ENCODE data around the gene TIMP3.

DNA sequence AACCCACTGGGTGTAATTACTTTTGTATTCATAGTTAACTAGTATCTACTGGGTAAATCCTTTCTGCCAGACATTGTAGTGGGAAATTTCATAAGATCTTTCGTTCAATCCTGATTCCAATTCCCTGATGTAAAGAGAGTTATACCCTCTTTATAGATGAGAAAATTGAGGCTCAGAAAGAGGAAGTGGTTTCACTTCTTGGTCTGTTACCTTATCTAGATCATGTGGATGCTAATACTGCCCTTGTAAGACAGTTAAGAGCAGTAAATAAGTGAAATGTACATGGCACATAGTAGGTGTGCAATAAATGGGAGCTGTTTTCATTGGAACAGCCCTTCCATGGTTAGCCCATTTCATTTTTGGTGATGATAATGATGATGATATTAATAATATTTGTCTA, 46.7 kb downstream of the TIMP3 start:
- TF ChIP-seq, protein P1, sequence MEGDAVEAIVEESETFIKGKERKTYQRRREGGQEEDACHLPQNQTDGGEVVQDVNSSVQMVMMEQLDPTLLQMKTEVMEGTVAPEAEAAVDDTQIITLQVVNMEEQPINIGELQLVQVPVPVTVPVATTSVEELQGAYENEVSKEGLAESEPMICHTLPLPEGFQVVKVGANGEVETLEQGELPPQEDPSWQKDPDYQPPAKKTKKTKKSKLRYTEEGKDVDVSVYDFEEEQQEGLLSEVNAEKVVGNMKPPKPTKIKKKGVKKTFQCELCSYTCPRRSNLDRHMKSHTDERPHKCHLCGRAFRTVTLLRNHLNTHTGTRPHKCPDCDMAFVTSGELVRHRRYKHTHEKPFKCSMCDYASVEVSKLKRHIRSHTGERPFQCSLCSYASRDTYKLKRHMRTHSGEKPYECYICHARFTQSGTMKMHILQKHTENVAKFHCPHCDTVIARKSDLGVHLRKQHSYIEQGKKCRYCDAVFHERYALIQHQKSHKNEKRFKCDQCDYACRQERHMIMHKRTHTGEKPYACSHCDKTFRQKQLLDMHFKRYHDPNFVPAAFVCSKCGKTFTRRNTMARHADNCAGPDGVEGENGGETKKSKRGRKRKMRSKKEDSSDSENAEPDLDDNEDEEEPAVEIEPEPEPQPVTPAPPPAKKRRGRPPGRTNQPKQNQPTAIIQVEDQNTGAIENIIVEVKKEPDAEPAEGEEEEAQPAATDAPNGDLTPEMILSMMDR (IDR thresholded peaks at IDR 0.05), result no peak
- TF ChIP-seq, protein P2, sequence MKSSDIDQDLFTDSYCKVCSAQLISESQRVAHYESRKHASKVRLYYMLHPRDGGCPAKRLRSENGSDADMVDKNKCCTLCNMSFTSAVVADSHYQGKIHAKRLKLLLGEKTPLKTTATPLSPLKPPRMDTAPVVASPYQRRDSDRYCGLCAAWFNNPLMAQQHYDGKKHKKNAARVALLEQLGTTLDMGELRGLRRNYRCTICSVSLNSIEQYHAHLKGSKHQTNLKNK (CRISPR knock-in tag; IDR thresholded peaks at IDR 0.05), result no peak
- TF ChIP-seq, protein P3, sequence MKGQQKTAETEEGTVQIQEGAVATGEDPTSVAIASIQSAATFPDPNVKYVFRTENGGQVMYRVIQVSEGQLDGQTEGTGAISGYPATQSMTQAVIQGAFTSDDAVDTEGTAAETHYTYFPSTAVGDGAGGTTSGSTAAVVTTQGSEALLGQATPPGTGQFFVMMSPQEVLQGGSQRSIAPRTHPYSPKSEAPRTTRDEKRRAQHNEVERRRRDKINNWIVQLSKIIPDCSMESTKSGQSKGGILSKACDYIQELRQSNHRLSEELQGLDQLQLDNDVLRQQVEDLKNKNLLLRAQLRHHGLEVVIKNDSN (CRISPR knock-in tag; IDR thresholded peaks at IDR 0.05), result no peak
- TF ChIP-seq, protein P4, sequence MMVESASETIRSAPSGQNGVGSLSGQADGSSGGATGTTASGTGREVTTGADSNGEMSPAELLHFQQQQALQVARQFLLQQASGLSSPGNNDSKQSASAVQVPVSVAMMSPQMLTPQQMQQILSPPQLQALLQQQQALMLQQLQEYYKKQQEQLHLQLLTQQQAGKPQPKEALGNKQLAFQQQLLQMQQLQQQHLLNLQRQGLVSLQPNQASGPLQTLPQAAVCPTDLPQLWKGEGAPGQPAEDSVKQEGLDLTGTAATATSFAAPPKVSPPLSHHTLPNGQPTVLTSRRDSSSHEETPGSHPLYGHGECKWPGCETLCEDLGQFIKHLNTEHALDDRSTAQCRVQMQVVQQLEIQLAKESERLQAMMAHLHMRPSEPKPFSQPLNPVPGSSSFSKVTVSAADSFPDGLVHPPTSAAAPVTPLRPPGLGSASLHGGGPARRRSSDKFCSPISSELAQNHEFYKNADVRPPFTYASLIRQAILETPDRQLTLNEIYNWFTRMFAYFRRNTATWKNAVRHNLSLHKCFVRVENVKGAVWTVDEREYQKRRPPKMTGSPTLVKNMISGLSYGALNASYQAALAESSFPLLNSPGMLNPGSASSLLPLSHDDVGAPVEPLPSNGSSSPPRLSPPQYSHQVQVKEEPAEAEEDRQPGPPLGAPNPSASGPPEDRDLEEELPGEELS (CRISPR knock-in tag; IDR thresholded peaks at IDR 0.05), result no peak
- TF ChIP-seq, protein P5, sequence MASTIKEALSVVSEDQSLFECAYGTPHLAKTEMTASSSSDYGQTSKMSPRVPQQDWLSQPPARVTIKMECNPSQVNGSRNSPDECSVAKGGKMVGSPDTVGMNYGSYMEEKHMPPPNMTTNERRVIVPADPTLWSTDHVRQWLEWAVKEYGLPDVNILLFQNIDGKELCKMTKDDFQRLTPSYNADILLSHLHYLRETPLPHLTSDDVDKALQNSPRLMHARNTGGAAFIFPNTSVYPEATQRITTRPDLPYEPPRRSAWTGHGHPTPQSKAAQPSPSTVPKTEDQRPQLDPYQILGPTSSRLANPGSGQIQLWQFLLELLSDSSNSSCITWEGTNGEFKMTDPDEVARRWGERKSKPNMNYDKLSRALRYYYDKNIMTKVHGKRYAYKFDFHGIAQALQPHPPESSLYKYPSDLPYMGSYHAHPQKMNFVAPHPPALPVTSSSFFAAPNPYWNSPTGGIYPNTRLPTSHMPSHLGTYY (CRISPR knock-in tag; IDR thresholded peaks at IDR 0.05), result no peak
- TF ChIP-seq NR2C2 (CRISPR knock-in tag; IDR thresholded peaks at IDR 0.05) (no peak), GABPB1 (CRISPR knock-in tag; IDR thresholded peaks at IDR 0.05) (no peak), PRRX2 (CRISPR knock-in tag; IDR thresholded peaks at IDR 0.05) (no peak), OVOL2 (CRISPR knock-in tag; IDR thresholded peaks at IDR 0.05; ENCODE audit: borderline replicate concordance) (no peak)
- TF ChIP-seq, protein P6, sequence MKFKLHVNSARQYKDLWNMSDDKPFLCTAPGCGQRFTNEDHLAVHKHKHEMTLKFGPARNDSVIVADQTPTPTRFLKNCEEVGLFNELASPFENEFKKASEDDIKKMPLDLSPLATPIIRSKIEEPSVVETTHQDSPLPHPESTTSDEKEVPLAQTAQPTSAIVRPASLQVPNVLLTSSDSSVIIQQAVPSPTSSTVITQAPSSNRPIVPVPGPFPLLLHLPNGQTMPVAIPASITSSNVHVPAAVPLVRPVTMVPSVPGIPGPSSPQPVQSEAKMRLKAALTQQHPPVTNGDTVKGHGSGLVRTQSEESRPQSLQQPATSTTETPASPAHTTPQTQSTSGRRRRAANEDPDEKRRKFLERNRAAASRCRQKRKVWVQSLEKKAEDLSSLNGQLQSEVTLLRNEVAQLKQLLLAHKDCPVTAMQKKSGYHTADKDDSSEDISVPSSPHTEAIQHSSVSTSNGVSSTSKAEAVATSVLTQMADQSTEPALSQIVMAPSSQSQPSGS (CRISPR knock-in tag; IDR thresholded peaks at IDR 0.05; ENCODE audit: borderline replicate concordance, low read depth), result no peak
- TF ChIP-seq, protein P7, sequence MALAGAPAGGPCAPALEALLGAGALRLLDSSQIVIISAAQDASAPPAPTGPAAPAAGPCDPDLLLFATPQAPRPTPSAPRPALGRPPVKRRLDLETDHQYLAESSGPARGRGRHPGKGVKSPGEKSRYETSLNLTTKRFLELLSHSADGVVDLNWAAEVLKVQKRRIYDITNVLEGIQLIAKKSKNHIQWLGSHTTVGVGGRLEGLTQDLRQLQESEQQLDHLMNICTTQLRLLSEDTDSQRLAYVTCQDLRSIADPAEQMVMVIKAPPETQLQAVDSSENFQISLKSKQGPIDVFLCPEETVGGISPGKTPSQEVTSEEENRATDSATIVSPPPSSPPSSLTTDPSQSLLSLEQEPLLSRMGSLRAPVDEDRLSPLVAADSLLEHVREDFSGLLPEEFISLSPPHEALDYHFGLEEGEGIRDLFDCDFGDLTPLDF (CRISPR knock-in tag; IDR thresholded peaks at IDR 0.05), result no peak
